Parietal lobe (tissue), 1 donor: ENCODE data around the gene OXTR. TPM values are rescaled to one million over a fixed set of nuclear protein-coding genes. Genes with fewer than 3 reads are reported as not detected.

ENCODE experiments used
- total RNA-seq: library from RNA; depleted of rRNA; stranded (reverse); fragments of >200 nt; gene quantifications from one replicate; pipeline ENCODE4 v1.2.3, GENCODE V29; 2014

OXTR gene
- 2.5 TPM for total RNA-seq

DNA sequence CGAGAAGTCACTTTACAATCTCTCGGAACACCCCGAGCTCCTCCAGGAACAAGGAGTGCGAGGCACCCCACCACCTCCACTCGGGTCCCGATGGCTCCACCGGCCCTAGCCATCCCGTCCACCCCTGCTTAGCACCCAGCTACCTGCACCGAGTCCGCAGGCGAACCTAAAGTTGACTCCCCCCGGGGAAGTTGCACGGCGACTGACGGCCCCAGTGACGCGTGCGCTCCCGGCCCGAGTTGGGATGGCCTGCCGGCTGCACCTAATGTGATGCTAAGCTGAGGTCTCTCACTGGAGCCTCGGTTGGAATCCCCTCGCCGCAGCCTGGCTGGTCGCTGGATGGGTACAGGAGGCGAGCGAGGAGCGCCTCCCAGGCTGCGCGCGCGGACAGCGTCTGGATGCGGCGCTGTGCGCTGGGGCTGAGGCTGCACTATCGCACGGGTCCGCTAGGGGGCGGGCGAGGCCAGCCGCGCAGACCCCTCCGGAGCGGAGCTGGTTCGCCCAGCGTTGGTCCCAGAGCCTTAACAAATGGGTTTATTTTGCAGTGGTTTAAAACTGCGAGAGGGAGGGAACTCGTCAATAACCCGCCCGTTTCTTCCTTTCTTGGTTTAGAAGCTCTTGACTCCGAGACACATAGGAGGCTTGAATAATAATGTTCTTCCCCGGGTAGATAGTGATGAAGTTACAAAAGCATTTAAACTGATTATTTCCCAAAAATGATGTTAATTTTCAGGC is at the start of gene OXTR:
TSS of gene OXTR (minus strand) at position 526 of the 735 bp plus-strand sequence. CDS start 1,426 bp downstream, outside the sequence.

DNA sequence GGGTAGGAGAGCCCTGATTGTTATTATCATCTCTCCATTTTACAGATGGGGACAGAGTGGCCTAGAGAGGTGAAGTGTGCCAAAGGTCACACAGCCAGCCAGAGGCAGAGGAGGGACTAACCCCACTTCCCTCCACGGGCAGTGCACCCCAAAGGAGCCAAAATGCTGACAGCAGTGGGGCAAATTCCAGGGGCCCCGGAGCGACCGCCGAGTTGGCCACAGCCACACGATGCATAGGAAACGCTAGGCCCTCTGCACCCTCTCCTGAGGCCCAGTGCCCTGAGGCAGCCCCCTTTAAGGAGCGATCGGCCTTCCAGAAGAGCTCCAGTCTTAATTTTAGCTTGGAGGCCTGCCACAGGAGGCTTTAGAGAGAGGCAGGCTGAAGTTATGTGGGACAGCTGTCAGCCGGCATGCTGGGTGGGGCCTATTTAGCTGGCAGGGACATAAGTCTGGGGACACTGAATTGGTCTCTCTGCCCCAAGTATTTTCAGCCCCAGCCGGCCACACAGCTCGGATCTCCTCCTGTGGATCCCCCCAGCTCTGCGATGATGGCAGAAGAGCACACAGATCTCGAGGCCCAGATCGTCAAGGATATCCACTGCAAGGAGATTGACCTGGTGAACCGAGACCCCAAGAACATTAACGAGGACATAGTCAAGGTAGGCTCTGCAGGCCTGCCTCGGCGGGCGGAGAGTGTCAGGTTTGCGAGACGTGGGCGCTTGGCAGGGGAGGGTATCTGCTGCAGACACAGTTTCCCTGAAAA is 35.9 kb downstream of the OXTR start, which contains the start of gene CAV3:
TSS of gene CAV3 (plus strand) at position 471 of the 763 bp plus-strand sequence. CDS start at position 546, 75 bp downstream.

Other genes with a start within 250 kb of the OXTR start
- 1.3 TPM for gene SSUH2, start 124.8 kb downstream of the OXTR start, total RNA-seq
- gene CAV3, start 35.8 kb downstream of the OXTR start, total RNA-seq: not detected
- 25.7 TPM for gene RAD18, start 193.9 kb upstream of the OXTR start, total RNA-seq